22Rv1 (cell line): Measurements from ENCODE around the gene ANGEL1.
A peak's percentile ranks its signal among the peaks of the same experiment; 100 is the strongest.

ENCODE experiments used
- ZFX ChIP-seq: fragments of 450-650 bp; IDR thresholded peaks from 2 replicates; pipeline ENCODE4 v1.6.1; 2017; ENCODE audit warnings: antibody characterized with exemption, borderline replicate concordance
- TF ChIP-seq, protein P1 (sequence below): fragments of 450-650 bp; IDR thresholded peaks from 2 replicates; pipeline ENCODE4 v1.5.1; 2017; ENCODE audit warnings: mild to moderate bottlenecking

DNA sequence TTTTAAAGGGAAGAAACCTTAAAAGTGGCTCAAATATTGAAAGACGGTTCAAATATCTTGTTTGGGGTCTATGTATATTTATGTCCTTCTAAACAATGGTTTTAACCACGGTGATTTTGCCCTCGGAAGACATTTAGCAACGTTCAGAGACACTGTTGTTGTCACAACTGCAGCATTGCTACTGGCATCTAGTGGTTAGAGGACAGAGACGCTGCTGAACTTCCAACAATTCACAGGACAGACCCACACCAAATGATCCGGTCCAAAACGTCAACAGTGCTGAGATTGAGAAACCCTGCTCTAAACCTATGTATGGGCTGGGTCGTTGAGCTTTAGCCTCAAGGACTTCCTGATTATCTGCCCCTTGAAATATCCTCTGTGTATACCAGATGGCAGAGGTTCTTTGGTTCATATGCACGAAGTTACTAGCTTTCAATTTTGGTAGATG lies 1.7 kb downstream of the ANGEL1 start:
- TF ChIP-seq, protein P1, sequence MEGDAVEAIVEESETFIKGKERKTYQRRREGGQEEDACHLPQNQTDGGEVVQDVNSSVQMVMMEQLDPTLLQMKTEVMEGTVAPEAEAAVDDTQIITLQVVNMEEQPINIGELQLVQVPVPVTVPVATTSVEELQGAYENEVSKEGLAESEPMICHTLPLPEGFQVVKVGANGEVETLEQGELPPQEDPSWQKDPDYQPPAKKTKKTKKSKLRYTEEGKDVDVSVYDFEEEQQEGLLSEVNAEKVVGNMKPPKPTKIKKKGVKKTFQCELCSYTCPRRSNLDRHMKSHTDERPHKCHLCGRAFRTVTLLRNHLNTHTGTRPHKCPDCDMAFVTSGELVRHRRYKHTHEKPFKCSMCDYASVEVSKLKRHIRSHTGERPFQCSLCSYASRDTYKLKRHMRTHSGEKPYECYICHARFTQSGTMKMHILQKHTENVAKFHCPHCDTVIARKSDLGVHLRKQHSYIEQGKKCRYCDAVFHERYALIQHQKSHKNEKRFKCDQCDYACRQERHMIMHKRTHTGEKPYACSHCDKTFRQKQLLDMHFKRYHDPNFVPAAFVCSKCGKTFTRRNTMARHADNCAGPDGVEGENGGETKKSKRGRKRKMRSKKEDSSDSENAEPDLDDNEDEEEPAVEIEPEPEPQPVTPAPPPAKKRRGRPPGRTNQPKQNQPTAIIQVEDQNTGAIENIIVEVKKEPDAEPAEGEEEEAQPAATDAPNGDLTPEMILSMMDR = peak; percentile 60
- no peak for TF ChIP-seq ZFX
